ENCODE data around the gene PHPT1.

Gene PHPT1

GRCh38 chr9:136826188-136826541 lies 23.0 kb upstream of the PHPT1 start:
- H3K4me3 ChIP-seq: no peak overlapping the region
- H3K9me3 ChIP-seq: no peaks in the 10 kb centered on the region
- TF ChIP-seq CTCF (IDR thresholded peaks at IDR 0.05): no peak
- intact Hi-C loops (cut with DNase I; ENCODE audit: low total_unique reads): no loop called here
- peaks cover 45 to 80% (median 77%) of the 10 kb centered on the region in 3 donors for H3K36me3 ChIP-seq
- DNase-seq: no peak
- H3K4me1 ChIP-seq: peaks cover 0 to 8% (median 4%) of the 10 kb centered on the region in 4 donors
- no peak overlapping the region for H3K27ac ChIP-seq
- H3K27me3 ChIP-seq: no peaks in the 10 kb centered on the region

GRCh38 chr9:136826703-136827582 lies 22.3 kb upstream of the PHPT1 start:
- peaks cover 0 to under 1% (median under 1%) of the 10 kb centered on the region in 4 donors for H3K4me1 ChIP-seq
- intact Hi-C loops (cut with DNase I; ENCODE audit: low total_unique reads): no loop called here
- no peak overlapping the region for H3K27ac ChIP-seq
- peaks cover 51 to 88% (median 85%) of the 10 kb centered on the region in 3 donors for H3K36me3 ChIP-seq
- no peak for TF ChIP-seq CTCF (IDR thresholded peaks at IDR 0.05)
- no peak overlapping the region for H3K4me3 ChIP-seq
- H3K9me3 ChIP-seq: no peaks in the 10 kb centered on the region
- peak in 1 of 2 donors; percentile 64 for DNase-seq
- H3K27me3 ChIP-seq: no peaks in the 10 kb centered on the region

- intact Hi-C loops (cut with DNase I; ENCODE audit: low total_unique reads): no loop called here
- no peaks in the 10 kb centered on the region for H3K9me3 ChIP-seq
- H3K36me3 ChIP-seq: peaks cover 61 to 98% (median 94%) of the 10 kb centered on the region in 3 donors
- H3K27me3 ChIP-seq: no peaks in the 10 kb centered on the region
- H3K4me3 ChIP-seq: no peak overlapping the region
- no peaks in the 10 kb centered on the region for H3K4me1 ChIP-seq
- no peak overlapping the region for H3K27ac ChIP-seq
- DNase-seq: peak in 1 of 2 donors; percentile 60
- TF ChIP-seq CTCF (IDR thresholded peaks at IDR 0.05): no peak
These were observed 21.3 kb upstream of the PHPT1 start for GRCh38 chr9:136827794-136828473.

- Histone ChIP-seq H3K4me3 (no peak overlapping the region), H3K27ac (no peak overlapping the region), H3K36me3 (peaks cover 59 to 98% (median 90%) of the 10 kb centered on the region in 3 donors), H3K4me1 (no peaks in the 10 kb centered on the region), H3K9me3 (no peaks in the 10 kb centered on the region), H3K27me3 (no peaks in the 10 kb centered on the region)
- DNase-seq: no peak
- intact Hi-C loops (cut with DNase I; ENCODE audit: low total_unique reads): no loop called here
- no peak for TF ChIP-seq CTCF (IDR thresholded peaks at IDR 0.05)
These were observed 20.6 kb upstream of the PHPT1 start for GRCh38 chr9:136828474-136829140.

- H3K27me3 ChIP-seq: no peaks in the 10 kb centered on the region
- intact Hi-C loops (cut with DNase I; ENCODE audit: low total_unique reads): no loop called here
- no peaks in the 10 kb centered on the region for H3K9me3 ChIP-seq
- TF ChIP-seq CTCF (IDR thresholded peaks at IDR 0.05): no peak
- H3K4me3 ChIP-seq: no peak overlapping the region
- DNase-seq: no peak
- peaks cover 54 to 94% (median 82%) of the 10 kb centered on the region in 3 donors for H3K36me3 ChIP-seq
- no peaks in the 10 kb centered on the region for H3K4me1 ChIP-seq
- no peak overlapping the region for H3K27ac ChIP-seq
These were observed 19.8 kb upstream of the PHPT1 start for GRCh38 chr9:136829412-136829811.
